K562 (cell line): Measurements from ENCODE around the gene ZNF121. TPM values are rescaled to one million over a fixed set of nuclear protein-coding genes. Genes with fewer than 3 reads are reported as not detected.

Experiments
- HBP1 ChIP-seq: fragments of 450-650 bp; formaldehyde crosslinking; IDR thresholded peaks from 2 replicates; pipeline ENCODE4 v1.4.0; 2022; ENCODE audit warnings: missing genetic modification characterization
- PPARD ChIP-seq: fragments of 250-450 bp; sonication (Bioruptor Pico); IDR thresholded peaks from 2 replicates; pipeline ENCODE4 v1.8.0; 2022; ENCODE audit warnings: inconsistent platforms, mild to moderate bottlenecking, moderate library complexity
- TSC22D4 ChIP-seq: fragments of 450-650 bp; IDR thresholded peaks from 2 replicates; pipeline ENCODE4 v1.6.1; 2016; ENCODE audit warnings: missing genetic modification characterization, missing biosample characterization, control low read depth
- ZNF224 ChIP-seq: sonication (generic); formaldehyde crosslinking; IDR thresholded peaks from 2 replicates; pipeline ENCODE4 v1.8.0; 2022; ENCODE audit warnings: mild to moderate bottlenecking, missing genetic modification reagents
- ZNF696 ChIP-seq: fragments of 250-450 bp; sonication (Bioruptor Pico); conservative IDR thresholded peaks from 2 replicates; pipeline ENCODE4 v1.4.0; 2020; ENCODE audit warnings: mild to moderate bottlenecking, moderate library complexity
- polyA plus RNA-seq, 8 experiments: library from polyadenylated mRNA; depleted of rRNA in 4 of 8; stranded (reverse) in 5 of 8; unstranded in 3 of 8; fragments of >200 nt; fragmentation: Nextera tagmentation in 2 of 8; fragmentation: Illumina TruSeq in 1 of 8; extraction: Ambion mirVana in 2 of 8; extraction: Trizol in 1 of 8; gene quantifications; 2 replicates each; pipeline versions ENCODE4 v1.2.1 to v1.2.3, GENCODE V29; 2011 to 2014; ENCODE audit warnings: inconsistent platforms in 1 of 8, missing spikeins in 1 of 8
- total RNA-seq, 7 experiments: library from RNA; depleted of rRNA in 6 of 7; stranded (reverse); fragments of >200 nt in 6 of 7; fragmentation: Illumina TruSeq in 2 of 7; extraction: Trizol in 2 of 7; gene quantifications; 2 replicates each; pipeline versions ENCODE4 v1.2.1 to v1.2.3, GENCODE V29; 2011 to 2021; ENCODE audit warnings: low replicate concordance in 1 of 7
- TF ChIP-seq, protein P1 (sequence below): fragments of 450-650 bp; IDR thresholded peaks from 2 replicates; pipeline ENCODE4 v1.6.1; 2016; ENCODE audit warnings: mild to moderate bottlenecking, moderate library complexity
- TF ChIP-seq, protein P2 (sequence below): fragments of 450-650 bp; IDR thresholded peaks from 2 replicates; pipeline ENCODE4 v1.6.1; 2016; ENCODE audit warnings: borderline replicate concordance

Gene ZNF121
- total and polyA plus RNA-seq, 9 of the 15 experiments (the other 6 are each of a cell fraction or from before 2014, with no cell fraction given): 14.6 to 115 (median 33.4) TPM

DNA sequence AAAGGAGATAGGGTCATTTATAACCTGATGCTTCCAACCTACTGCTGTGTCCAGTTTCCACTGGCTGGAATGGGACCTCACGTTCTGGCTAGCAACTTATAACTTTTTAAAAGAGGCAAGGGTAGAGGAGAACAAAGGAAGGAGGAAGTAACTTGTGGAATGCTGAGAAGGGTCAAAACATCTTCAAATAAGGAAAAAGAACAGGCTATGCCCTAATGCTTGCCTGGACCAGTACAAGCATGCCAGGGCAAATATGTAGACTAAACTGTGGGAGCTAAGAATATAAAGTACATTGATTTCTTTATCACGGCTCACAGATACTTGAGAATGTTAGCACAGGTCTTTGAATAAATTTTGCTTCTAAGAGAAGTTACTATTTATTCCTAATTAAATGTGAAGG lies 38.2 kb upstream of the ZNF121 start (continued):
- TF ChIP-seq, protein P1, sequence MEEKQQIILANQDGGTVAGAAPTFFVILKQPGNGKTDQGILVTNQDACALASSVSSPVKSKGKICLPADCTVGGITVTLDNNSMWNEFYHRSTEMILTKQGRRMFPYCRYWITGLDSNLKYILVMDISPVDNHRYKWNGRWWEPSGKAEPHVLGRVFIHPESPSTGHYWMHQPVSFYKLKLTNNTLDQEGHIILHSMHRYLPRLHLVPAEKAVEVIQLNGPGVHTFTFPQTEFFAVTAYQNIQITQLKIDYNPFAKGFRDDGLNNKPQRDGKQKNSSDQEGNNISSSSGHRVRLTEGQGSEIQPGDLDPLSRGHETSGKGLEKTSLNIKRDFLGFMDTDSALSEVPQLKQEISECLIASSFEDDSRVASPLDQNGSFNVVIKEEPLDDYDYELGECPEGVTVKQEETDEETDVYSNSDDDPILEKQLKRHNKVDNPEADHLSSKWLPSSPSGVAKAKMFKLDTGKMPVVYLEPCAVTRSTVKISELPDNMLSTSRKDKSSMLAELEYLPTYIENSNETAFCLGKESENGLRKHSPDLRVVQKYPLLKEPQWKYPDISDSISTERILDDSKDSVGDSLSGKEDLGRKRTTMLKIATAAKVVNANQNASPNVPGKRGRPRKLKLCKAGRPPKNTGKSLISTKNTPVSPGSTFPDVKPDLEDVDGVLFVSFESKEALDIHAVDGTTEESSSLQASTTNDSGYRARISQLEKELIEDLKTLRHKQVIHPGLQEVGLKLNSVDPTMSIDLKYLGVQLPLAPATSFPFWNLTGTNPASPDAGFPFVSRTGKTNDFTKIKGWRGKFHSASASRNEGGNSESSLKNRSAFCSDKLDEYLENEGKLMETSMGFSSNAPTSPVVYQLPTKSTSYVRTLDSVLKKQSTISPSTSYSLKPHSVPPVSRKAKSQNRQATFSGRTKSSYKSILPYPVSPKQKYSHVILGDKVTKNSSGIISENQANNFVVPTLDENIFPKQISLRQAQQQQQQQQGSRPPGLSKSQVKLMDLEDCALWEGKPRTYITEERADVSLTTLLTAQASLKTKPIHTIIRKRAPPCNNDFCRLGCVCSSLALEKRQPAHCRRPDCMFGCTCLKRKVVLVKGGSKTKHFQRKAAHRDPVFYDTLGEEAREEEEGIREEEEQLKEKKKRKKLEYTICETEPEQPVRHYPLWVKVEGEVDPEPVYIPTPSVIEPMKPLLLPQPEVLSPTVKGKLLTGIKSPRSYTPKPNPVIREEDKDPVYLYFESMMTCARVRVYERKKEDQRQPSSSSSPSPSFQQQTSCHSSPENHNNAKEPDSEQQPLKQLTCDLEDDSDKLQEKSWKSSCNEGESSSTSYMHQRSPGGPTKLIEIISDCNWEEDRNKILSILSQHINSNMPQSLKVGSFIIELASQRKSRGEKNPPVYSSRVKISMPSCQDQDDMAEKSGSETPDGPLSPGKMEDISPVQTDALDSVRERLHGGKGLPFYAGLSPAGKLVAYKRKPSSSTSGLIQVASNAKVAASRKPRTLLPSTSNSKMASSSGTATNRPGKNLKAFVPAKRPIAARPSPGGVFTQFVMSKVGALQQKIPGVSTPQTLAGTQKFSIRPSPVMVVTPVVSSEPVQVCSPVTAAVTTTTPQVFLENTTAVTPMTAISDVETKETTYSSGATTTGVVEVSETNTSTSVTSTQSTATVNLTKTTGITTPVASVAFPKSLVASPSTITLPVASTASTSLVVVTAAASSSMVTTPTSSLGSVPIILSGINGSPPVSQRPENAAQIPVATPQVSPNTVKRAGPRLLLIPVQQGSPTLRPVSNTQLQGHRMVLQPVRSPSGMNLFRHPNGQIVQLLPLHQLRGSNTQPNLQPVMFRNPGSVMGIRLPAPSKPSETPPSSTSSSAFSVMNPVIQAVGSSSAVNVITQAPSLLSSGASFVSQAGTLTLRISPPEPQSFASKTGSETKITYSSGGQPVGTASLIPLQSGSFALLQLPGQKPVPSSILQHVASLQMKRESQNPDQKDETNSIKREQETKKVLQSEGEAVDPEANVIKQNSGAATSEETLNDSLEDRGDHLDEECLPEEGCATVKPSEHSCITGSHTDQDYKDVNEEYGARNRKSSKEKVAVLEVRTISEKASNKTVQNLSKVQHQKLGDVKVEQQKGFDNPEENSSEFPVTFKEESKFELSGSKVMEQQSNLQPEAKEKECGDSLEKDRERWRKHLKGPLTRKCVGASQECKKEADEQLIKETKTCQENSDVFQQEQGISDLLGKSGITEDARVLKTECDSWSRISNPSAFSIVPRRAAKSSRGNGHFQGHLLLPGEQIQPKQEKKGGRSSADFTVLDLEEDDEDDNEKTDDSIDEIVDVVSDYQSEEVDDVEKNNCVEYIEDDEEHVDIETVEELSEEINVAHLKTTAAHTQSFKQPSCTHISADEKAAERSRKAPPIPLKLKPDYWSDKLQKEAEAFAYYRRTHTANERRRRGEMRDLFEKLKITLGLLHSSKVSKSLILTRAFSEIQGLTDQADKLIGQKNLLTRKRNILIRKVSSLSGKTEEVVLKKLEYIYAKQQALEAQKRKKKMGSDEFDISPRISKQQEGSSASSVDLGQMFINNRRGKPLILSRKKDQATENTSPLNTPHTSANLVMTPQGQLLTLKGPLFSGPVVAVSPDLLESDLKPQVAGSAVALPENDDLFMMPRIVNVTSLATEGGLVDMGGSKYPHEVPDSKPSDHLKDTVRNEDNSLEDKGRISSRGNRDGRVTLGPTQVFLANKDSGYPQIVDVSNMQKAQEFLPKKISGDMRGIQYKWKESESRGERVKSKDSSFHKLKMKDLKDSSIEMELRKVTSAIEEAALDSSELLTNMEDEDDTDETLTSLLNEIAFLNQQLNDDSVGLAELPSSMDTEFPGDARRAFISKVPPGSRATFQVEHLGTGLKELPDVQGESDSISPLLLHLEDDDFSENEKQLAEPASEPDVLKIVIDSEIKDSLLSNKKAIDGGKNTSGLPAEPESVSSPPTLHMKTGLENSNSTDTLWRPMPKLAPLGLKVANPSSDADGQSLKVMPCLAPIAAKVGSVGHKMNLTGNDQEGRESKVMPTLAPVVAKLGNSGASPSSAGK: no peak
- TF ChIP-seq, protein P2, sequence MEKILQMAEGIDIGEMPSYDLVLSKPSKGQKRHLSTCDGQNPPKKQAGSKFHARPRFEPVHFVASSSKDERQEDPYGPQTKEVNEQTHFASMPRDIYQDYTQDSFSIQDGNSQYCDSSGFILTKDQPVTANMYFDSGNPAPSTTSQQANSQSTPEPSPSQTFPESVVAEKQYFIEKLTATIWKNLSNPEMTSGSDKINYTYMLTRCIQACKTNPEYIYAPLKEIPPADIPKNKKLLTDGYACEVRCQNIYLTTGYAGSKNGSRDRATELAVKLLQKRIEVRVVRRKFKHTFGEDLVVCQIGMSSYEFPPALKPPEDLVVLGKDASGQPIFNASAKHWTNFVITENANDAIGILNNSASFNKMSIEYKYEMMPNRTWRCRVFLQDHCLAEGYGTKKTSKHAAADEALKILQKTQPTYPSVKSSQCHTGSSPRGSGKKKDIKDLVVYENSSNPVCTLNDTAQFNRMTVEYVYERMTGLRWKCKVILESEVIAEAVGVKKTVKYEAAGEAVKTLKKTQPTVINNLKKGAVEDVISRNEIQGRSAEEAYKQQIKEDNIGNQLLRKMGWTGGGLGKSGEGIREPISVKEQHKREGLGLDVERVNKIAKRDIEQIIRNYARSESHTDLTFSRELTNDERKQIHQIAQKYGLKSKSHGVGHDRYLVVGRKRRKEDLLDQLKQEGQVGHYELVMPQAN: no peak
- no peak for TF ChIP-seq TSC22D4
- TF ChIP-seq PPARD (CRISPR knock-in tag): no peak
- TF ChIP-seq ZNF224: no peak
- no peak for TF ChIP-seq ZNF696 (CRISPR knock-in tag)
- TF ChIP-seq HBP1 (CRISPR knock-in tag): no peak
